ENCODE data around the gene MYH1.
"Not testable (repeated sequence)": the region's sequence is repeated elsewhere in the genome, so short reads cannot be mapped to it uniquely, and the experiment has no call there.

The MYH1 gene

DNA sequence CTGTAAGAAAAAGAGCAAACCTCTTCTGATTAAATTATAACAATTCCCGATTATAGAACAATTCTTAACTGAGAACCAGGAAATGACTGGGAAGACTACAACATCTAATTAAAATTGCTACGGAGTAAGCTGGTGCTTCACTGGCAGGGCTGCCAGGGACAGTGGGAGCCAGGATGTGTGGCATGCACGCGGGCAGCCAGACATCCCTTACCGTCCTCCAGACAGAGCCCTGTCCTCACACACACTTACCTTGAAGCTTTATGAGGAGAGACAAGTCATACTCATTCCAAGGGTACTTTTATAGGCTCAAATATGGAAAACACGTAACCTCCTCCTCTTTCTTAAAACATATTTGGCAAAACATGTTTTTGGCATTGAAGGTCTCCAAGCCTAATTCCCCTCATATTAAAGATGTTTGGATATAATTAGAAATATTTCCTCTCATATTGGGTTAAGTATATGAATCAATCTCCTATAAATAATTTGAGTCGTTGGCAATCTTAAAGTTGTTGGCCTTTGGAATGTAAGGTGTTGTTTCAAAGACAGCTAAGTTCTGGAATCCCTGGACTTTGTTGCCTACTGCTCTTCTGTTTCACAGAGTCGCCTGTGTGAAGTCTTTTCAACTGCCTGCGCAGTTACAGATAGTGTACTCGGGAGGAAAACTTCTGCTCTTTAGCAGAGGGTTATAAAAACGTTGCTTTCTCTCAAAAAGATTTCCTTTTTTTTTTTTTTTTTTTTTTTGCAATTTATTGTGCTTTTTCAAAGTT, at the start of gene MYH1:
MYH1 (minus strand) TSS at position 272 of the 767 bp plus-strand sequence. CDS start 1,900 bp downstream, outside the sequence.
- no peak for DNase-seq

DNA sequence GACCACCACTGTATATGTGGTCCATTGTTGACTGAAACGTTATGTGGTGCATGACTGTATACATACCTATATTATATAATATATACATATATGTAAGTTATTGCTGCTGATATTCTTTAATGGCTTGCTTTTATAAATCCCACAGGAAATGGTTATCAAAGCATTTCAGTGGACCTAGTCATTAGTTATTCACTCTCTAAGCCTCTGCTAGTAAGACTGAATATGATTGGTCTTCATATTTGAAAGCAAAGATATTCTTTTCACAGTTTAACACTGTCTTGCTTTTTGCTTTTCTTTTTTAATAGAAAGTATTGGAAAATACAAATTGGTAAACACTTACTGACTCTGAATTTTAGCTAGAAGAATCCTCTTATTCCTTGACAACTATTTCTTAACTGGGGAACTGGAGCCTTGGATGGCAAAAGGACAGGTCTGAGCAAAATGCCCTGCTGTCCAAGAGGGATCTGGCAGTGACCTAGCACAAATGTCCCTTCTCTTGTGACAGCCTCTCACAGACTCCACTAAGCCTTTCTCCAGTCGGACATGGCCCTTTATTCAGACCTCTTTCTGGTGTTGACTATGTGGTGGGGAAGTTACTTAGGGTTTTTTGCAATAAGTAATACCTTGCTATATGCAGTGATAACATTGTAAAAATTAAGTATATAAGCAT, 45.8 kb upstream of the MYH1 start:
- no peak for DNase-seq

DNA sequence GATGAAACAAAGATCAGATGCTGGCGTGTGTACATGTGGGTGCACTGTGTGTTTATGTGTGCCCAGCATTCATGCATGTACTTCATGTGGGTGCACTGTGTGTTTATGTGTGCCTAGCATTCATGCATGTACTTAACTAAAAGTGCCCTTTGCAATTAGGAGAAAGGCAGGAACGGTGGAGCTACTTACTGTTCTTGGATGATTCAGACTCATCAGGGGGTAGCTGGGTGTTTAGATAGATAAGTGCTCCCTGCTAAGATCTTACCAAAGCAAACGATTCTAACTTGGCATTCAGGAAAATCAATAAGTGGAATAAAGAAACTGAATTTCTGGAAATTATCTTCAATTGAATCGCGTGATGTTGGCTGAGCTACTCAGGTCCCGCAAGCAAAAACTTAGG, 39.7 kb upstream of the MYH1 start:
- no peak for DNase-seq

DNA sequence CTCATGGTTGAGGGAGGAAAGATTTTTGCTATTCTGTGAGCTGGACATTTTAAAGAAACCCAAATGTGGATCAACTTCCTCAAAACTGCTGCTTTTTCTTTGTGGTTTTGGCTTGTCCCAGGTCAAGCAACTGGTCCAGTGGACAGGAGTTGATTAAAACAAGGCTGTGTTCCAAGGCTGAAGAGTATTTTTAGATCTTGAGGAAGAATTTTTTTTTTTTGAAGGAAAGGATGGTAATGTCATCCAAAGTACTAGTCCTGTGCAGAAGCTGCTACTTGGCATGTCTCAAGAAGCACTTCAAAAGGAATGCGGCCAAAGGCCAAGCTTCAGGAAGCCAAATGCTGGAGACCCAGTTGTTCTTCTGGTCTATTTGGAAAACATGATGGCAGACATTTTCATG, 39.1 kb upstream of the MYH1 start:
- DNase-seq, result no peak

DNA sequence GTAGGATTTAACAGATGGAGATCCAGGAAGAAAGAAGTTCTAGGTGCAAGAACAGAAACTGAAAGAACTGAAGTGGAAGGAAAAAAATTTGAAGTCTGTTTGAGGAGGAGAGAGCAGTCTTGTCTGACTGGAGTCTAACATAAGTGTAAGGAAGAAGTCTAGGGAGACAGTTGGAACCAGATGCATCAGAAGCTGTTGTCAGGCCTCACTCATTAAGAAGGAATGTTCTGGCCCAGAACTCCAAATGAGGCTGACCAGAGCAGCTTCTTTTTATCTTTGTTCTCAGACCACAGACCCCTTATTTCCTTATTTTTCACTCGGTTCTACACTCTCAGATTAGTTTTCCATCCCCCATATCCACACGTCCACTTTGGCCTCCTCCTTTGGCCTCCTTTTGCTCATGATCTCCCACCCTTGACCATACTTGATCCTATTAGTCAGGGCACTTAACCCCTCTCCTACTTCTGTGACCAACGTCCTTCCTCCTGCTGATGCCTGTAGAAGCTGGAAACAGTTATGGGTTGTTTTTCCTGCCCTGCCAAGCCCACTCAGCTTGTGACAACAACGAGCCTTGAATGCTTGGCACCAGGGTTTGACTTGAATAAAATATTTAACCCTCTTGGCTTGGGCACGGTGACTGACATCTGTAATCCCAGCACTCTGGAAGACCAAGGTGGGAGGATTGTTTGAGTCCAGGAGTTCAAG, 38.1 kb upstream of the MYH1 start:
- DNase-seq, result no peak

DNA sequence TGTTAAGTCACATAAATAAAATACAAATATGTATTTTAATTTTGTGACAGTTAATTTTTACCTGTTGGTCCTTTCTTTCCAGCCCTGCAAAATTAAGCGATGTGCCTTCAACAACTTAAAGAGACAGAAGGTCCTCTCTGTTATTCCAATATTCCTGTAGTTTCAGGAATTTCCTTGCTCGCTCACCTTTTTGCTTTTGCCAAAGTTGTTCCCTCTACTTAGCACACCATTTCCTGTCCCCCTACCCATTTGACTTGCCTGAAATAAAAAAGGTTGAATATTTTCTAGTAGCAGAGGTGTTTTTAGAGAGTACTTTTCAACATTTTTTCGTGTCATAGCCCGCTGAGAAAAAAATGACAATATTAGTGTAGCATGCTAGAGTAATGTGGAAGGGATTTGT, 31.7 kb upstream of the MYH1 start:
- no peak for DNase-seq

DNA sequence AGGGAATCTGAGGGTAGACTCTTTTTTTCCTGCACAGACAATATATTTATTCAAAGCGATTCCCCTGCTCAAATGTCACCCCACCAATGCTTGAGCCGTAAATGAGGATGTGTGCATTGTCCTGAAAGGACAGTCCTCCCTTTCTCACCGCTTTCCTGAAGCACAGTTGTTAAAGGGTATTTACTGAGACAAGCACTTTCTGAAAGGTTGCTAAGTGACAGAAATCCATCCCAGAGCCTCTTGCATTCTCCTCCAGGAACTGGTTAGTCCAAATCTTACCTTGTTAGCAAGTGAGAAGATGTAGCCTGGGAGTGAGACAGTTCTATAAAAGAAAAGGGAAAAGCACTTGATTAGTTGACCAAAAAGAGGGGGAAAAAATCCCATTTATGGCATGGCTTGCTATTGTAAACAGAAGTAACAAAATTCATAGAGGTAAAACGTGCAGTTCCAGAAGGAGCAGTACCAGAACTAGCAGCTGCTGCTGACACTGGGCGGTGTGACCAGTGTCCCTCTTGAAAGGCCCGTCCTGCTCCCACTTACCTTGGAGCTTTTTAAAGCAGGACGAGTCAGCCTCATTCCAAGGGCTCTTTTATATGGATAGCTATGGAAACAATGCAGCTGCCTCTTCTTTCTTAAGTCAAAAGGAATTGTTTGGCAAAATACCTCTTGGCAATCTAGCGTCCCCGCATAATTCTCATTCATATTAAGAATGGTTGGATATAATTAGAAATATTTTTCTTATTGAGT, 30.9 kb upstream of the MYH1 start, which contains the start of gene MYH2:
MYH2 (minus strand) TSS at position 563 of the 747 bp plus-strand sequence. CDS start 1,738 bp downstream, outside the sequence.
- DNase-seq, result no peak

DNA sequence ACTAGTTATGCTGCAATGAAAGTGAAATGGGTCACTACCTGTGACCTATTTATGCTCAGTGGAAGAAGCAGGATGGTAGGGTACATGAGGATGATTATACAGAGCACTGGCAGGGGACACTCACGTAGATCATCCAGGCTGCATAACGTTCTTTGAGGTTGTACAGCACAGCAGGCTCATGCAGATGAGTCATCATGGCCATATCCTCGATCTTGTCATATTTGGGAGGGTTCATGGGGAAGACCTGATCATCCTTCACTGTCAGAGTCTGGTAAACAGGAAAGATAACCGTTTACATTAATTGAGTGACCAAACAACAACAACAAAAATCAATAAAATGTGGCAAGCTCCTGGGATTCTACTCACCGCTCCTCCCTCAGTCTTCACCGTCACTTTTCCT, 29.0 kb upstream of the MYH1 start:
- no peak for DNase-seq

DNA sequence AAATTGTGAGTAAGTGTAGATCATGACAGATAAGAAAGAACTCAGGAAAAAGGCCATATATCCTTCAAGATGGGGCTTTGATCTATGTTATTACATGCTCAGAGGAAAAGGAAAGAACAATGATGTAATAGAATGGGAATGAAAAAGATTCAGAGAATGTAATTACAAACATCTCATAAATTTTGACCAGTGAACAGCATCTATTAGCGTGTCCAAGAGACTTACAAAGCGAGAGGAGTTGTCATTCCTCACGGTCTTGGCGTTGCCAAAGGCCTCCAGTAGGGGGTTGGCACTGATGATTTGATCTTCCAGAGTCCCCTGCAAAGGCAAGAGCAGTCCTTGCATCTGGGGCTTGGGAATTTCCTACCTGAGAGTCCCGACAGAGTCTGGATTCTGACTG, 25.1 kb upstream of the MYH1 start:
- not testable (repeated sequence) for DNase-seq

DNA sequence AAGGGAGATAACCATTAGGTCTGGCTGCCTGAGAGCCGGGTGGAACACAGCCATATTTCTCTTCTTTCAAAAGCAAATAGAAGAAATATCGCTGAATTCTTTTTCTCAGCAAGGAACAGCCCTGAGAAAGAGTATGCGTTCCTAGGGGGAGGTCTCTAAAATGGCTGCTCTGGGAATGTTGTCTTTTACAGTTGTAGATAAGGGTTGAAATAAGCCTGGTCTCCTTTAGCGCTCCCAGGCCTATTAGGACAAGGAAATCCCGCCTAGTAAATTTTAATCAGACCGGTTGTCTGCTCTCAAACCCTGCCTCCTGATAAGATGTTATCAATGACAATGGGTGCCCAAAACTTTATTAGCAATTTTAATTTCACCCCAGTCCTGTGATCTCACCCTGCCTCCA, 22.8 kb upstream of the MYH1 start:
- not testable (repeated sequence) for DNase-seq

DNA sequence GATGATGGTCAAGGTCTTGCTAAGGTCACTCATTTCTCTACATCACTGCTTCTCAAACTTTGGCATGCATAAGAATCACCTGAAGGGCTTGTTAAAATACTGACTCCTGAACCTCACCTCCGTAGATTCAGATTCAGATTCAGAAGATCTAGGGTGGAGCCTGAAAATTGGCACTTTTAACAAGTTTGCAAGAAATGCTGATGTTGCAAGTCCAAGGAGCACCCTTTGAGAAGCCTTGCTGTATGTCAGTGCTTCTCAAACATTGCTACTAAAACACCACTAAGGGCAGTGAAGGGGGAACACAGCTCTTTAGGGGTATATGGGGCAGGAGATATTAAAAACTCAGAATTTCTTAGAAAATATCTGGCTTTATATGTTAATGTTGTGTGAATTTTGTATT, 13.7 kb upstream of the MYH1 start:
- DNase-seq, result no peak

DNA sequence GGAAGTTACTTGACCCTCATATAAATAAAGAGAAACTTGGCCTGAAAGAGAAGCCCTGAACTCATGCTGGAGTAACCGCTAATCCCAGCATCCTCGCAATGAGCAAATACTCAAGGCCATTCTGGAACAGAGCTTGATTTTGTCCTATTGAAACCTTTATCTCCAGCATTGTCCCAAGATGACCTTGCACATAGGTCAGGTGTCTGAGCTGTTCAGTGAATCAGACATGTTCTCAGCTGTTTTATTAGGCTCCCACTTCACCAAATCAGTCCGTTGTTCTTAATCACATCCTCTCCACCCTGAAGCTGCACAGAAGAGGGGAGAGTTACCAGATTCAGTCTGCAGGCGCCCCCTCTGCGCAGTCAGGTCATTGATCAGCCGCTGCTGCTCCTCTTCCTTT, 9.1 kb upstream of the MYH1 start:
- DNase-seq, result no peak

DNA sequence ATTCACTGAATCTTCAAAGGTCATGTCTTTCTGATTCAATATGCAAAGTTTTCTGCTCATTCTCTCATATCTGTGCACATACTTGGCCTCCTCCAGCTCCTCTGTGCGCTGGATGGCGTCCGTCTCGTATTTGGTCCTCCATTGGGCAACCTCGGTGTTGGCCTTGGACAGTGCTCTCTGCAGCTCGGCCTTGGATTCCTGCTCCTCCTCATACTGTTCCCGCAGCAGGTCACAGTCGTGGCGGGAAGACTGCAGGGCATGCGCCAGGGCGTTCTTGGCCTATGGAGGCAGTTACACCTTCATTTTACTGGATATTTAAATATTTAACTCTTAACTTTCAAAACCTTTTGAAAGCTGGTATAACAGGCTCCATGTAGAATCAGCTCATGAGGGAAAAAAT, 8.2 kb upstream of the MYH1 start:
- DNase-seq, result no peak

DNA sequence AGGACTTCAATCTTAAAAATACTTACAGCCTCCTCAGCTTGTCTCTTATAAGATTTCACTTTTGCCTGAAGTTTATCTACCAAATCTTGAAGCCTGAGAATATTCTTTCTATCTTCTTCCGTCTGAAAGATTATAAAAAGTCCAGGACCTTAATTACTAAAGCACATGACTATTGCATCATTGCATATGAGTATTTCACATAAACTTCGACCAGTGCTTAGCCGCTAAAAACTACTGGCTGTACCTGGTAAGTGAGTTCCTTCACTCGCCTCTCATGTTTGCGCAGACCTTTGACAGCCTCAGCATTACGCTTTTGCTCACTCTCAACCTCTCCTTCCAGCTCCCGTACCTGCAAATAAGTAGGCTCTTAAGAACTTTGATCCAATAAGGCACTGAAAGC, 4.7 kb upstream of the MYH1 start:
- no peak for DNase-seq

DNA sequence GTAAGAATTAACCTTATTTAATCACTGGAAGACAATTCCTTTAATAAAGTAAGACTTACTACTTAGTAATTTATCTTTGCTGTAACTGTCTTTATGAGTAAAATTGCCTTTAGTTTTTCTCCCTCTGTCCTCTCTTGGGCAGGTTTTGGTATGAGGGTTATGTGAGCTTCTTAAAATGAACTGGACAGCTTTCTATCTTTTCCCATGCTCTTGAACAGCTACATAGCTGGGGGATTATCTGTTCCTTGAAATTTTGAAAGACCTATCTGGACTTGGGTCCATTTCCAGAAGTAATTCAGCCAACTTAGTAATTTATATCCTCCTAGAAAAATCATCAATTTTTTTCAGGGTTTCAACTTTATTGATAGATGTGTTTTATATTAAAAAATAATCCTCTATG, 3.6 kb upstream of the MYH1 start:
- DNase-seq, result no peak

DNA sequence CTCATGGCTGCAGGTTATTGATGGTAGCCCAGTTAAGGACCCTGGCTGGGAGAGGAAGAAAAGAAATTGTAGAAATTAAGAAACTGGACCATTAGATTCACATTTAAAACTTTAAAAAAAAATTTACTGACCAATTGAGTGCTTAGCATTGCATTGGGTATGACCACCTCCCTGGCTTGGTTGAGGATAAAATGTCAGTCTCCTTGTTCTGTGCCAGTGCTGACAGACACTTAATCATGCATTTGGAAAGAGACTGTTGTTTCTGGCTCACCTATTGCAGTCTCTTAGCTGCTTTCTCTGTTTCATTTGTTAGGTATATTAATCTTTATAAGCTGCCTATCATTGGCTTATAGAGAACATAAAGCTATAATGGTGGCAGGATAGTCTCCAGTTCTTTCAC, 1.7 kb downstream of the MYH1 start:
- no peak for DNase-seq

DNA sequence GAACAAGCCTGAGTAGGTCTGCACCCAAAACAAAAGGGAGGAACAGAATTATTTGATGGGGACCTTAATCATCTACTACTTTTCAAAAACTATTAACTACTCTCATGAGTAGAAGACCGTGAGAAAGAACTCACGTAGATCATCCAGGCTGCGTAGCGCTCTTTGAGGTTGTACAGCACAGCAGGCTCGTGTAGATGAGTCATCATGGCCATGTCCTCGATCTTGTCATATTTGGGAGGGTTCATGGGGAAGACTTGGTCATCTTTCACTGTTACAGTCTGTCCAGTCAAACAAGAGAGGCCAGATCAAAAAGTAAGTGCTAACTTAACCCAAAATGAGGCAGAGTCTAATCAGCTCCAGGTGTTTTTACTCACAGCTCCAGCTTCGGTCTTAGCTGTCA, 2.3 kb downstream of the MYH1 start:
- DNase-seq, result no peak

DNA sequence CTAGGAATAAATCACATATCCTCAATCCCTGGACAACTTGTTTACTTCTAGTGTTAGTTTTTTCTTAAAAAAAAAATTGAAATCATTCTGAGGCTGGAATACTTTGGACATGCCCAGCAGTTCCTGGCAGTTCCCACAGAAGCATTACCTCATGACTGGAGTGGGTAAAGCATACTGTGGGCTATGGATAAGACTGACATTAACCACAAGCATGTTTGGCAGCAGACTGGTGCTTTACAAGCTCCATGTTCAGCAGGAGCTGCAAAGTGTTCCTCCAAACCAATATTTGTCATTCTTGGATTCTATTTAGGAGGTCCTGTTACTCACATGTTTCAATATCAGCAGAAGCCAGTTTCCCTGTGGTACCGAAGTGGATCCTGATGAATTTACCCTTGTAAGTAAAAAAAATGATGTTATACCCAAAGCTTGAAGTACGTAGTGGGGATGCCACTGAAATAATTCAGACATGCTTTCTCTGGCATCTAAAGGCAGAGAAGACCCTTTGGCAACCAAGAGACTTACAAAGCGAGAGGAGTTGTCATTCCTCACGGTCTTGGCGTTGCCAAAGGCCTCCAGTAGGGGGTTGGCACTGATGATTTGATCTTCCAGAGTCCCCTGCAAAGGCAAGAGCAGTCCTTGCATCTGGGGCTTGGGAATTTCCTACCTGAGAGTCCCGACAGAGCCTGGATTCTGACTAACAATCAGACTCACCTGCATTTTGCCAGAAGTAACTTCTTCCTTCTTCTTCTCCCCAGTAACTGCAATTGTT, 4.9 kb downstream of the MYH1 start:
- no peak for DNase-seq

DNA sequence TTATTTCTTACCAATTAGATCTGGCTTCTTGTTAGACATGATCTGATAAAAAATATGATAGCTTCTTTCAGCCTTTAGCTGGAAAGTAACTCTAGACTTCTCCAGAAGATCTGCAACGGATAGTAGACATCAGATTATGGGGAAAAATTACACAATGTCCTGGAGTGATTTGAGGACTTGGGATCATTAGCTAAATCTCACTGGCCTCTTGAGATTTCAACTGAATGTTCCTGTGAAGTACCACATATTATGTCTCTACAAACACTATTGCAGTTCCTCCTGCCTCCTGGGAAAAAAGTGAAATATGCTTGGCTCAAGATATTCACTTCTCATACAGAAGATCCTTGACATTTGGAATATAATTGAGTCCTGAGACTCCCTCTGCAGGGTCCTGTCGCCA, 5.5 kb downstream of the MYH1 start:
- DNase-seq, result no peak

DNA sequence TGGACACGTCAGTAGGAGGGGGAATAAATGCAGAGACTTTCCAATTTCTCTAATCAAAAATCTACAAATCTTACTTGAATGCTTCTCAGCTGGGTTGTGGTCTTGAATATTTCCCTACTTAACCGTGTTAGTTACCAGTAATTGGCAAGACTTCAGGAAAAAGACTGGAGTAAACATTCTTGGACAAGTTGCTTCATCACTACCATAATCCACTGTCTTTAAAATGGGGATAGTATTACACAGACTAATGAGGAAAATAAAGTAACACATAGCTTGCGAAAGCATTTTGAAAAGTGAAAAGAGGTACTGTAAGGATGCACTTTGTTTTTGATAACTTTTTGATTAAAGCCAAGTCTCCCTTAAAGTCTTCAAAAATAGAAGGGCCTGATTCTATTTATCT, 18.4 kb downstream of the MYH1 start:
- no peak for DNase-seq

DNA sequence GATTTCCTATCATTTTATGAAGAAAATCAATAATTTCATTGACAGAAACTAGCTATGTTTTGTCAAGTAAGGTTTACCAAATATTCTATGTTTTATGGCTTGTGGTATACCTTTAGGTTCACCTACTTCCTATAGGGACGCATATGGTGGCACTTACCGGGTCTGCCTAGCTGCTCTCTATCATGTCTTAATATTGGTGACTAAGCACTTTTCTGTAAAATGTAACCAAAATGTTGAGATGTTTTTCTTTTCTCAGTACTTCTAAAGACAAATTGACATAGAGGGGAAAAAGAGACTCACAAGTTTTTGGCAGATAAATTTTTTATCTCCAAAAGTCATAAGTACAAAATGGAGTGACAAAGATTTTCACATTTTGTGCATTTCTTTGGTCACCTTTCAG, 26.3 kb downstream of the MYH1 start:
- no peak for DNase-seq

DNA sequence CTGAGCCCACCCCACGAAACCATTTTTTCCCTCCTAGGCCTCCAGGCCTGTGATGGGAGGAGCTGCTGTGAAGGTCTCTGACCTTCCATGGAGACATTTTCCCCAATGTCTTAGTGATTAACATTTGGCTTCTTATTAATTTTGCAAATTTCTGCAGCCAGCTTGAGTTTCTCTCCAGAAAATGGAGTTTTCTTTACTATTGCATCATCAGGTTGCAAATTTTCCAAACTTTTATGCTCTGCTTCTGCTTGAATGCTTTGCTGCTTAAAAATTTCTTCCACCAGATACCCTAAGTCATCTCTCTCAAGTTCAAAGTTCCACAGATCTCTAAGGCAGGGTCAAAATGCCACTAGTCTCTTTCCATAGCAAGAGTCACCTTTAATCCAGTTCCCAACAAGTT, 36.1 kb downstream of the MYH1 start:
- DNase-seq, result no peak

DNA sequence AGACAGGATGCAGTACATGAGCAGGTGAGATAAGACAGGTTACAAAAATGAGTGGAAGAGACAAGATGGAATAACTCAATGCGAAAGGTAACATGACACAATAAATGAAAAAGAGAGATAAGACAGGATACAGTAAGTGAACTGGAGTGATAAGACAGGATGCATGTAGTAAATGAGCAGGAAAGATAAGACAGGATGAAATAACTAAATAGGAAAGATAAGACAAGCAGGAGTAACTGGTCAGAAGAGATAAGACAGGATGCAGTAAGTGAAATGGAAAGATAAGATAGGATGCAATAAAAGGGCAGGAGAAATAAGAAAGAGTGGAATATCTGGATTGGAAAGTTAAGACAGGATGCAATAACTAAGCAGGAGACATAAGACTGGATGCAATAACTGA, 40.6 kb downstream of the MYH1 start:
- DNase-seq, result no peak
